K562 (cell line): ENCODE measurements around the gene INPP5D.

Experiments
- EP300 ChIP-seq: IDR thresholded peaks from 2 replicates; pipeline ENCODE4 v1.6.1; 2012; ENCODE audit warnings: low read length, improper control_type of control experiment
- JUND ChIP-seq, 2 experiments: IDR thresholded peaks; 2 replicates in 1 of 2; 3 replicates in 1 of 2; pipeline ENCODE4 v1.6.1; 2011; ENCODE audit warnings: borderline replicate concordance in 2 of 2, low read depth in 2 of 2, low read length in 2 of 2, improper control_type of control experiment in 1 of 2, missing biosample characterization in 1 of 2, missing genetic modification characterization in 1 of 2, missing genetic modification reagents in 1 of 2
- KAT2B ChIP-seq: IDR thresholded peaks from one replicate; pipeline ENCODE4 v1.6.1; 2012; ENCODE audit warnings: low read depth, mild to moderate bottlenecking, control low read depth, inconsistent platforms, low read length, moderate library complexity
- MAFG ChIP-seq: fragments of 450-650 bp; conservative IDR thresholded peaks from 2 replicates; pipeline ENCODE4 v1.6.1; 2016; ENCODE audit warnings: missing genetic modification characterization, missing compliant biosample characterization
- MEIS2 ChIP-seq: fragments of 450-650 bp; IDR thresholded peaks from 2 replicates; pipeline ENCODE4 v1.6.1; 2014; ENCODE audit warnings: mild to moderate bottlenecking; ENCODE audit not compliant: partially characterized antibody
- YY1 ChIP-seq, 3 experiments: IDR thresholded peaks; 2 replicates each; pipeline ENCODE4 v1.6.1; 2011; ENCODE audit warnings: low read length in 2 of 3, mild to moderate bottlenecking in 2 of 3, moderate library complexity in 2 of 3, borderline replicate concordance in 1 of 3, control low read depth in 1 of 3, low read depth in 1 of 3; ENCODE audit not compliant: insufficient read depth in 3 of 3, insufficient replicate concordance in 2 of 3, control insufficient read depth in 1 of 3, insufficient read length in 1 of 3; ENCODE audit errors: extremely low read depth in 1 of 3
- ZNF224 ChIP-seq: sonication (generic); formaldehyde crosslinking; IDR thresholded peaks from 2 replicates; pipeline ENCODE4 v1.8.0; 2022; ENCODE audit warnings: mild to moderate bottlenecking, missing genetic modification reagents
- TF ChIP-seq, protein P1 (sequence below), 3 experiments: IDR thresholded peaks in 2 of 3; conservative IDR thresholded peaks in 1 of 3; 2 replicates each; pipeline ENCODE4 v1.5.1; 2011 to 2012; ENCODE audit warnings: low read length in 3 of 3, mild to moderate bottlenecking in 3 of 3, control low read depth in 2 of 3, improper control_type of control experiment in 1 of 3, inconsistent platforms in 1 of 3, low read depth in 1 of 3, mixed read lengths in 1 of 3, moderate library complexity in 1 of 3; ENCODE audit not compliant: insufficient read depth in 2 of 3

DNA sequence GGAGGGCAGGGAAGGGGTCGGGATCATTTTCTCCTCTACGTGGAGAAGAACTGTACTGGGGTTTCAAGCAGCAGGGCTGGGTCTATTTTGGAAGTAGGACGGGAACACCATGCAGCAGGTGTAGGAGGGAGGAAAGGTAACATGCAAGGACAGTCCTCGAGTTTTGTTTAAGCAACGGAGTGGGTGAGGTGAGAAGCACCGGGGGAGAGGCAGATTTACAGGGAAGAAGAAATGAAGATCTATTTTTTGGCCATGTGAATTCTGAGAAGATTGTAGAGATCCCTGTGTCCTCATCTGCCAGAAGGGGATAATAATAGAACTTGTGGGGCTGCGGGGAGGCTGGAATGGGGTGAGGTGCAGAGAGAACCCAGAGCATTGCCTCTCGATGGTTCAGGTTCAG lies 85.6 kb downstream of the INPP5D start:
- TF ChIP-seq JUND (IDR thresholded peaks at IDR 0.05; ENCODE audit: borderline replicate concordance, low read depth, low read length) (no peak), JUND (tag; IDR thresholded peaks at IDR 0.05; ENCODE audit: borderline replicate concordance, low read depth, low read length) (no peak), MEIS2 (no peak), EP300 (no peak), KAT2B (no peak), ZNF224 (CRISPR knock-in tag) (no peak), MAFG (no peak), YY1 (IDR thresholded peaks at IDR 0.05; ENCODE audit: borderline replicate concordance in 1 of 3, control insufficient read depth in 1 of 3, extremely low read depth in 1 of 3, insufficient read depth in 3 of 3, insufficient read length in 1 of 3, insufficient replicate concordance in 2 of 3, low read depth in 1 of 3, low read length in 2 of 3) (no peak)
- TF ChIP-seq, protein P1, sequence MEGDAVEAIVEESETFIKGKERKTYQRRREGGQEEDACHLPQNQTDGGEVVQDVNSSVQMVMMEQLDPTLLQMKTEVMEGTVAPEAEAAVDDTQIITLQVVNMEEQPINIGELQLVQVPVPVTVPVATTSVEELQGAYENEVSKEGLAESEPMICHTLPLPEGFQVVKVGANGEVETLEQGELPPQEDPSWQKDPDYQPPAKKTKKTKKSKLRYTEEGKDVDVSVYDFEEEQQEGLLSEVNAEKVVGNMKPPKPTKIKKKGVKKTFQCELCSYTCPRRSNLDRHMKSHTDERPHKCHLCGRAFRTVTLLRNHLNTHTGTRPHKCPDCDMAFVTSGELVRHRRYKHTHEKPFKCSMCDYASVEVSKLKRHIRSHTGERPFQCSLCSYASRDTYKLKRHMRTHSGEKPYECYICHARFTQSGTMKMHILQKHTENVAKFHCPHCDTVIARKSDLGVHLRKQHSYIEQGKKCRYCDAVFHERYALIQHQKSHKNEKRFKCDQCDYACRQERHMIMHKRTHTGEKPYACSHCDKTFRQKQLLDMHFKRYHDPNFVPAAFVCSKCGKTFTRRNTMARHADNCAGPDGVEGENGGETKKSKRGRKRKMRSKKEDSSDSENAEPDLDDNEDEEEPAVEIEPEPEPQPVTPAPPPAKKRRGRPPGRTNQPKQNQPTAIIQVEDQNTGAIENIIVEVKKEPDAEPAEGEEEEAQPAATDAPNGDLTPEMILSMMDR (IDR thresholded peaks at IDR 0.05 in 2 of 3, conservative IDR thresholded peaks at IDR 0.05 in 1 of 3; ENCODE audit: insufficient read depth in 2 of 3, low read depth in 1 of 3, low read length in 3 of 3): no peak
